WTC11 (cell line): ENCODE measurements around the gene TRIP13.

ENCODE experiments used
- AFF4 ChIP-seq: sonication (generic); formaldehyde crosslinking; IDR thresholded peaks from 2 replicates; pipeline ENCODE4 v1.8.1; 2023; ENCODE audit warnings: mild to moderate bottlenecking, missing genetic modification reagents, borderline replicate concordance
- ATF2 ChIP-seq: sonication (generic); formaldehyde crosslinking; IDR thresholded peaks from 2 replicates; pipeline ENCODE4 v1.8.1; 2022; ENCODE audit warnings: low read depth, missing genetic modification reagents, borderline replicate concordance
- CTCF ChIP-seq: fragments of 200-600 bp; IDR thresholded peaks from 2 replicates; pipeline ENCODE4 v1.8.0; 2022; ENCODE audit warnings: antibody characterized with exemption
- ESRRA ChIP-seq: sonication (generic); formaldehyde crosslinking; IDR thresholded peaks from 2 replicates; pipeline ENCODE4 v1.8.1; 2022; ENCODE audit warnings: mild to moderate bottlenecking, missing genetic modification reagents, borderline replicate concordance
- MAX ChIP-seq: sonication (generic); formaldehyde crosslinking; IDR thresholded peaks from 2 replicates; pipeline ENCODE4 v1.8.0; 2022; ENCODE audit warnings: mild to moderate bottlenecking, missing genetic modification reagents
- TCF7 ChIP-seq: sonication (generic); formaldehyde crosslinking; IDR thresholded peaks from 2 replicates; pipeline ENCODE4 v1.8.0; 2022; ENCODE audit warnings: mild to moderate bottlenecking, low read depth, missing genetic modification reagents, moderate library complexity
- ZBTB43 ChIP-seq: sonication (generic); formaldehyde crosslinking; IDR thresholded peaks from 2 replicates; pipeline ENCODE4 v1.8.1; 2023; ENCODE audit warnings: mild to moderate bottlenecking, missing genetic modification reagents
- ZNF121 ChIP-seq: sonication (generic); formaldehyde crosslinking; IDR thresholded peaks from 2 replicates; pipeline ENCODE4 v1.8.0; 2023; ENCODE audit warnings: missing genetic modification reagents

- TF ChIP-seq ESRRA (CRISPR knock-in tag) (no peak), CTCF (peak; percentile 38; the same call in 1 of the 2 replicates), ATF2 (no peak), ZBTB43 (CRISPR knock-in tag) (no peak), MAX (CRISPR knock-in tag) (no peak), TCF7 (CRISPR knock-in tag) (no peak), ZNF121 (CRISPR knock-in tag) (no peak), AFF4 (CRISPR knock-in tag) (no peak)
Measured at GRCh38 chr5:956941-957747, 64.5 kb downstream of the TRIP13 start.
